SK-N-SH (cell line): ENCODE measurements around the gene ALPL. TPM values are rescaled to one million over a fixed set of nuclear protein-coding genes. Genes with fewer than 3 reads are reported as not detected.
A peak's percentile ranks its signal among the peaks of the same experiment; 100 is the strongest.

Experiments
- CTCF ChIA-PET: fragments of 300-600, 350-600 bp; formaldehyde crosslinking; extraction: SDS; loops from one replicate; lab custom pipeline; 2021; lab: Yijun Ruan, JAX
- POLR2A ChIA-PET: fragments of 350-600 bp; sonication (Branson Sonifier 250); formaldehyde crosslinking; extraction: SDS; loops from one replicate; lab custom pipeline; 2020; ENCODE audit warnings: antibody characterized with exemption, inconsistent platforms; lab: Yijun Ruan, JAX
- DNase-seq: peaks from one replicate; pipeline ENCODE4 v3.0.0; 2012
- H2AFZ ChIP-seq: fragments of 200-600 bp; sonication (generic); 2 replicates; pipeline ENCODE4 v1.8.1; 2016; ENCODE audit warnings: antibody characterized with exemption, mild to moderate bottlenecking, low read depth
- H3F3A ChIP-seq: fragments of 200-600 bp; sonication (generic); replicated peaks from 2 replicates; pipeline ENCODE3; 2016; ENCODE audit warnings: antibody characterized with exemption, mild to moderate bottlenecking; ENCODE audit not compliant: insufficient read depth
- H3K27ac ChIP-seq, 2 experiments: fragments of 200-500 bp in 1 of 2; fragments of 200-600 bp in 1 of 2; sonication (Bioruptor generic) in 1 of 2; sonication (generic), shearing (Covaris generic) in 1 of 2; 2 replicates each; pipeline versions ENCODE4 v1.5.1 to v1.6.1; 2014 to 2016; ENCODE audit warnings: low read depth in 2 of 2, inconsistent platforms in 1 of 2, low read length in 1 of 2, mild to moderate bottlenecking in 1 of 2, mixed read lengths in 1 of 2
- H3K27me3 ChIP-seq: fragments of 200-600 bp; sonication (generic), shearing (Covaris generic); 2 replicates; pipeline ENCODE4 v1.6.1; 2016; ENCODE audit warnings: mixed run types; ENCODE audit not compliant: insufficient read depth
- H3K36me3 ChIP-seq, 2 experiments: fragments of 200-500 bp in 1 of 2; fragments of 200-600 bp in 1 of 2; sonication (Bioruptor generic) in 1 of 2; sonication (generic) in 1 of 2; replicated peaks in 1 of 2; 2 replicates each; pipeline versions ENCODE3 to v1.5.1; 2014 to 2016; ENCODE audit warnings: low read length in 1 of 2, mild to moderate bottlenecking in 1 of 2; ENCODE audit not compliant: insufficient read depth in 2 of 2, control insufficient read depth in 1 of 2
- H3K4me1 ChIP-seq, 2 experiments: fragments of 200-500 bp in 1 of 2; fragments of 200-600 bp in 1 of 2; sonication (Bioruptor generic) in 1 of 2; sonication (generic), shearing (Covaris generic) in 1 of 2; 2 replicates each; pipeline versions ENCODE4 v1.5.1 to v1.6.1; 2014 to 2016; ENCODE audit warnings: low read depth in 1 of 2, low read length in 1 of 2, mixed run types in 1 of 2; ENCODE audit not compliant: insufficient read depth in 2 of 2, control insufficient read depth in 1 of 2
- H3K4me2 ChIP-seq: fragments of 200-600 bp; sonication (generic), shearing (Covaris generic); 2 replicates; pipeline ENCODE4 v1.6.1; 2017; ENCODE audit warnings: mixed run types
- H3K4me3 ChIP-seq, 2 experiments: fragments of 200-500 bp in 1 of 2; fragments of 200-600 bp in 1 of 2; sonication (Bioruptor generic) in 1 of 2; sonication (generic), shearing (Covaris generic) in 1 of 2; 2 replicates each; pipeline versions ENCODE4 v1.5.1 to v1.8.1; 2014 to 2016; ENCODE audit warnings: low read depth in 2 of 2, inconsistent platforms in 1 of 2, low read length in 1 of 2, mild to moderate bottlenecking in 1 of 2, mixed read lengths in 1 of 2, moderate library complexity in 1 of 2
- H3K79me2 ChIP-seq: fragments of 200-600 bp; sonication (generic); 2 replicates; pipeline ENCODE4 v1.8.1; 2017; ENCODE audit warnings: mild to moderate bottlenecking; ENCODE audit not compliant: insufficient read depth
- H3K9ac ChIP-seq: fragments of 200-600 bp; sonication (generic); 2 replicates; pipeline ENCODE4 v1.6.1; 2017; ENCODE audit warnings: mixed run types
- H3K9me2 ChIP-seq: fragments of 200-600 bp; sonication (generic); 2 replicates; pipeline ENCODE4 v1.6.1; 2017; ENCODE audit warnings: mixed run types
- H3K9me3 ChIP-seq: fragments of 200-600 bp; sonication (generic); 2 replicates; pipeline ENCODE4 v1.6.1; 2017; ENCODE audit warnings: mixed run types, mild to moderate bottlenecking, moderate library complexity
- H4K20me1 ChIP-seq: fragments of 200-600 bp; sonication (generic); 2 replicates; pipeline ENCODE4 v1.6.1; 2017; ENCODE audit warnings: mild to moderate bottlenecking, mixed run types; ENCODE audit not compliant: insufficient read depth
- CTCF ChIP-seq: fragments of 200-600 bp; sonication (generic); IDR thresholded peaks from 2 replicates; pipeline ENCODE4 v1.6.1; 2017; ENCODE audit warnings: antibody characterized with exemption, mild to moderate bottlenecking, moderate library complexity
- FOXJ3 ChIP-seq: sonication (generic); formaldehyde crosslinking; IDR thresholded peaks from 2 replicates; pipeline ENCODE4 v1.5.1; 2020; ENCODE audit warnings: mild to moderate bottlenecking, missing genetic modification reagents
- GATA2 ChIP-seq: sonication (generic); formaldehyde crosslinking; IDR thresholded peaks from 2 replicates; pipeline ENCODE4 v1.5.0; 2020; ENCODE audit warnings: mild to moderate bottlenecking, missing genetic modification reagents
- JUND ChIP-seq: IDR thresholded peaks from 2 replicates; pipeline ENCODE4 v1.4.0; 2012
- MEF2A ChIP-seq: IDR thresholded peaks from 2 replicates; pipeline ENCODE4 v1.4.0; 2012; ENCODE audit warnings: low read depth, borderline replicate concordance
- PBX3 ChIP-seq: IDR thresholded peaks from 2 replicates; pipeline ENCODE4; 2012
- RAD21 ChIP-seq: IDR thresholded peaks from 2 replicates; pipeline ENCODE4 v1.6.1; 2012; ENCODE audit warnings: mild to moderate bottlenecking, low read length
- RCOR1 ChIP-seq: fragments of 150-350 bp; IDR thresholded peaks from 2 replicates; pipeline ENCODE4 v1.6.1; 2017; ENCODE audit warnings: antibody characterized with exemption, low read length
- TCF12 ChIP-seq: IDR thresholded peaks from 2 replicates; pipeline ENCODE4 v1.4.0; 2012
- TEAD4 ChIP-seq: IDR thresholded peaks from 2 replicates; pipeline ENCODE4 v1.4.0; 2012; ENCODE audit warnings: mild to moderate bottlenecking, borderline replicate concordance; ENCODE audit not compliant: insufficient read depth
- USF1 ChIP-seq: IDR thresholded peaks from 2 replicates; pipeline ENCODE4 v1.4.0; 2012; ENCODE audit warnings: low read depth, borderline replicate concordance
- WGBS: methylation state at CpG from one replicate; pipeline ENCODE4 v1.1.6; 2017; ENCODE audit warnings: low lambda C conversion rate; 5-methylcytosine and 5-hydroxymethylcytosine counted together
- polyA plus RNA-seq, 3 experiments: library from polyadenylated mRNA; depleted of rRNA; stranded (reverse); fragments of >200 nt; gene quantifications; 2 replicates each; pipeline ENCODE4 v1.2.3, GENCODE V29; 2012

ALPL gene
- polyA plus RNA-seq, 1 of the 3 experiments (the other 2 are of a cell fraction): 0.69 TPM

GRCh38 chr1:21590126-21590880 is 81.1 kb downstream of the ALPL start:
- DNase-seq: peak; percentile 84
- no peak overlapping the region; a peak in 1 of 4 replicates for H3K27ac ChIP-seq
- ChIA-PET CTCF (interaction anchor here (1.5 to 1.7 kb wide), 2 partner anchors 15 to 70 kb away, joined by 5 read pairs; no protein-coding TSS in a partner anchor), POLR2A (no interaction called here)
- H3K9ac ChIP-seq: no peak overlapping the region
- H3K4me3 ChIP-seq: no peak overlapping the region
- H3K27me3 ChIP-seq: no peaks in the 10 kb centered on the region
- H3K4me2 ChIP-seq: no peak overlapping the region
- 56% methylated on average over 4 of the region's 23 CpGs for WGBS
- H3K4me1 ChIP-seq: peaks cover 2 to 28% of the 10 kb centered on the region in 2 experiments; a peak in 2 of 4 replicates
- H3K79me2 ChIP-seq: no peaks in the 10 kb centered on the region
- H4K20me1 ChIP-seq: no peaks in the 10 kb centered on the region
- H3F3A ChIP-seq: no peaks in the 10 kb centered on the region
- no peaks in the 10 kb centered on the region for H3K9me3 ChIP-seq
- TF ChIP-seq TCF12: peak; percentile 8; the same call in 1 of the 2 replicates
- peak; percentile 58 for TF ChIP-seq FOXJ3 (CRISPR knock-in tag)
- no peak for TF ChIP-seq CTCF
- no peaks in the 10 kb centered on the region for H3K36me3 ChIP-seq
- no peaks in the 10 kb centered on the region for H3K9me2 ChIP-seq
- no peak overlapping the region for H2AFZ ChIP-seq

GRCh38 chr1:21590934-21591333 is 81.7 kb downstream of the ALPL start:
- TF ChIP-seq RCOR1 (no peak), GATA2 (CRISPR knock-in tag) (no peak), MEF2A (no peak), CTCF (no peak), USF1 (no peak), RAD21 (no peak), PBX3 (no peak), JUND (no peak), TEAD4 (no peak), FOXJ3 (CRISPR knock-in tag) (no peak)
- CTCF ChIA-PET: interaction anchor here (1.5 to 1.7 kb wide), 2 partner anchors 16 to 69 kb away, joined by 5 read pairs; no protein-coding TSS in a partner anchor

More at GRCh38 chr1:21590934-21591333, 81.7 kb downstream of the ALPL start:
- Histone ChIP-seq H4K20me1 (no peaks in the 10 kb centered on the region), H3K4me1 (peaks cover 2 to 28% of the 10 kb centered on the region in 2 experiments; a peak in 2 of 4 replicates), H3K27me3 (no peaks in the 10 kb centered on the region), H3F3A (no peaks in the 10 kb centered on the region), H3K9ac (no peak overlapping the region), H3K79me2 (no peaks in the 10 kb centered on the region), H3K36me3 (no peaks in the 10 kb centered on the region), H3K9me3 (no peaks in the 10 kb centered on the region), H3K4me2 (no peak overlapping the region), H3K4me3 (no peak overlapping the region), H3K27ac (no peak overlapping the region), H2AFZ (no peak overlapping the region), H3K9me2 (no peaks in the 10 kb centered on the region)
- POLR2A ChIA-PET: interaction anchor here (0.6 kb wide), 1 partner anchor 25 kb away, joined by 3 read pairs; no protein-coding TSS in a partner anchor
- no peak for DNase-seq
- 83% methylated on average over 9 of the region's 13 CpGs for WGBS
